GM19193 (cell line): Measurements from ENCODE around the gene KYNU.

ENCODE experiments used
- POLR2A ChIP-seq: IDR thresholded peaks from 4 replicates; pipeline ENCODE4 v1.6.1; 2011; ENCODE audit not compliant: insufficient read depth, insufficient read length; ENCODE audit errors: extremely low read depth

Gene KYNU

GRCh38 chr2:142877216-142877838, at the start of gene KYNU:
Gene KYNU, plus strand, starts transcription at chr2:142877664. Its CDS starts 7,704 bp downstream, at chr2:142885368.
- peak; percentile 41 for TF ChIP-seq POLR2A

DNA sequence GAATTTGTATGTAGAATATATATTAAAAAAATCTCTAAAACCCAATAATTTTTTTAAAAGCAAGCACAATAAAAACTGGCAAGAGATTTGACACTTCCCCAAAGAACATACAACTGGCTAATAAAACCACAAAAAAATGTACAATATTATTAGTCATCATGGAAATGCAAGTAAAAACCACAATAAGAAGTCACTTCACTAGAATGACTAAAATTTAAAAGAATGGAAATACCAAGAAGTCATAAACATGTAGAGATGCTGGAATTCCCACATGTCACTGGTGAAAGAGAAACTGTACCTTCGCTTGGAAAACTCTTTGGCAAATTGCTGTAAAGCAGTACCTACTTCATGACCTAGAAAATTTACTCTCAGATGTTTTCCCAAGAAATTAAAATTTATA, 43.4 kb upstream of the KYNU start:
- no peak for TF ChIP-seq POLR2A

- no peak for TF ChIP-seq POLR2A
Measured at GRCh38 chr2:142840436-142840835, 37.0 kb upstream of the KYNU start.

- no peak for TF ChIP-seq POLR2A
Measured at GRCh38 chr2:142841788-142842187, 35.7 kb upstream of the KYNU start.

DNA sequence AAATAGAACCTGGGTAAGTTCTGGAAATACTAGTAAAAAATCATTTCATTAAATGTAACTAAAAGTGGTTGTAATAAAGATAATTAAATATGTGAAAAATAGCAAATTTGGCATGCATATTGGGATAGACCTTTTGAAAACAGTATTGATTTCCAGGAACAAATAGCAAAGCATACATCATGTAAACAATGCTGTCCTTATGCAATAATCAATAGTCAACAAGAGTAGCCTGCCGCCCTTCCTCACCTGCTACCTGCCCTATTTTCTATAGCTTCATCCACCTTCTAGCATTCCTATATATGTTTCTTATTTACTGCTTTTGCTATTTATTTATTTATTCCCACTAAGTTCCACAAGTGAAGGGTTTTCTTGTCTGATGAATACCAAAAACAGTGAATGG, 35.1 kb upstream of the KYNU start:
- TF ChIP-seq POLR2A: no peak

DNA sequence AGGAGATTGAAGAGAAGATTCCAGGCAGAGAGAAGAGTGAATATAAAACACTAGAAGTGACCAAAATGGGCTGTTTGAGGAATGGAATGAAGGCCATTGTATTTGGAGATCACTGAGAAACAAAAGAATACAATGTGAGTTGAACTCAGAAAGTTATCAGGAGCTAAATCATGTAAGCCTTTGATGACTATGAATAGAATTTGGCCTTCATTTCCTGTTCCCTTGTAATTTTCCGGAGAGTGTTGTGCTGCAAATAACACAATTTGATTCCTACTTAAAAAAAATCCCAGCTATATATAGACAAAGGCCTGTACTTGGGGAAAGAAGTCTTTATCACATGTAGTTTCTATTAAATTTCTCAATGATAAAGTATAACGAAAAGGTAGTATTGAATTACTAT, 33.7 kb upstream of the KYNU start:
- no peak for TF ChIP-seq POLR2A

GRCh38 chr2:142848023-142848606, 29.3 kb upstream of the KYNU start:
- TF ChIP-seq POLR2A: no peak

DNA sequence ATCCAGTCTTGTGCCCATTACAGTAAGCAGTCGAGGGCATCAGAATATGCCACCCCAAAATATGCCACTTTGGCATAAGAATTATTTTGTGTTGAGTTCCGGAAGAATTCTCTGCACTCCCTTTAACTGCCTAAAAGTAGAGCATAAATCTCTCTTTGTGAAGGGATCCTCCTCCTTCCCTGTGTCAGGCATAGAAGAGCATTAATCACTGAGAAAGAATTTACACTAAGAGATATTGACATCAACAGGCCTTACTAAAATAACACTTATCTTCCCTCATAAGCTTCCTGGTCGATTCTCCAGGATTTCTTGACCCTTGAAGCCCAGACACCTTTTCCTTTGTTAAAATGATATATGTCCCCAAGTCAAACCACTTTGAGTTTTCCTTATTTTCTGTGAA, 27.6 kb upstream of the KYNU start:
- no peak for TF ChIP-seq POLR2A

DNA sequence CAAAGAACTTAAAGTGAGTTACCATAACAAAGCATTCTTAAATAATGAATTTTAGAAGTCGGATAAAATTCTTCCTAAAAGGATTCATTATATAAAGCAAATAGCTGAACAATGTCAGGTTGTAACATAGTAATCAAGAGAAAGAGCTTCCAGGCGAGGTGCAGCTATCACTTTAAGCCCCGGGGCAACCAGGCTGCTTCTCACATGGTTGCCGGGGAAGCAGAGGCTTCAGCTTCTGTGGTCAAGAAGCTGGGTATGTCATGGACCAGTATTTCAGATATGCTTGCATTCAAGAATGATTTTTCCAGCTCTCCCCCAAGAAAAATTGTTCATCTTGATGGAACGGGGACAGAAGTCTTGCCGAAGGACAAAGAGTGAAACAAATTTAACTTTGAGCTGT, 23.6 kb upstream of the KYNU start:
- TF ChIP-seq POLR2A: no peak

GRCh38 chr2:142857256-142858164, 20.0 kb upstream of the KYNU start:
- TF ChIP-seq POLR2A: no peak

- no peak for TF ChIP-seq POLR2A
Measured at GRCh38 chr2:142858961-142859360, 18.5 kb upstream of the KYNU start.

- TF ChIP-seq POLR2A: no peak
Measured at GRCh38 chr2:142862299-142862698, 15.2 kb upstream of the KYNU start.

DNA sequence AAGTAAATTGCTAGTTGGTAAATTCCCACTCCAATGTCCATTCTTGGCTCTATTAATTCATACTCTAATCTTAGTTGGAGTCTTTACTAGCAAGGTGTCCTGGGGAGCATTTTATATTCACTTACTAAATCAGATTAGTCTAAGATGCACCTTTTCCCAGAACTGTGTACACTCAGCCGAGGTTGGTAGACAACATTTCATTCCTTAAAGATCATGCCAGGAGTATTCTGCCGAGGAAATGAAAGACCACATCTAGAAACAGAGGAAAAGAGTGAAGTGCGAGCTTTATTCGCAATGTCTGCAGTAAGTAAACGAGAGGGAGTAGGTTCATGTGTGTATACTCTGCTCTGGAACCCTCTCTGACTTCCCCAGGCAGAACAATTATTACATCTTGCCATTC, 14.6 kb upstream of the KYNU start:
- TF ChIP-seq POLR2A: no peak

GRCh38 chr2:142863485-142863961, 13.9 kb upstream of the KYNU start:
- no peak for TF ChIP-seq POLR2A

- TF ChIP-seq POLR2A: no peak
Measured at GRCh38 chr2:142865924-142866323, 11.5 kb upstream of the KYNU start.
